ENCODE measurements around the gene BCL2L1. TPM values are rescaled to one million over a fixed set of nuclear protein-coding genes. Genes with fewer than 3 reads are reported as not detected.

Gene BCL2L1
- total RNA-seq, 2 experiments from 2014 or later: 107 to 121 TPM

GRCh38 chr20:31615416-31615815 is 107.3 kb downstream of the BCL2L1 start:
- Mint-ChIP-seq H3K27me3 (peaks cover 7% of the 10 kb centered on the region), H3K36me3 (ENCODE audit: low read depth) (no peaks in the 10 kb centered on the region), H3K9me3 (ENCODE audit: low read depth) (no peaks in the 10 kb centered on the region), H3K4me3 (no peak overlapping the region), H3K27ac (no peak overlapping the region), H3K4me1 (peaks cover 3% of the 10 kb centered on the region)
- ChIA-PET POLR2A (no interaction called here), CTCF (interaction anchor here (1.3 kb wide), 1 partner anchor 56 kb away, joined by 6 read pairs; no protein-coding TSS in a partner anchor)
- ATAC-seq (no peak), DNase-seq (no peak)
- intact Hi-C loops (cut with DNase I, micrococcal nuclease): no loop called here

Other genes with a start within 250 kb of the BCL2L1 start
- not detected for gene DEFB124, start 247.7 kb downstream of the BCL2L1 start, total RNA-seq
- not detected for gene REM1, start 247.6 kb downstream of the BCL2L1 start, total RNA-seq
- 100 to 1,000 TPM; 108 to 111 TPM for gene HM13, start 208.4 kb downstream of the BCL2L1 start, total RNA-seq
- 1 to 10 TPM; 2.2 to 3.5 TPM for gene ID1, start 117.6 kb downstream of the BCL2L1 start, total RNA-seq
- gene COX4I2, start 85.0 kb downstream of the BCL2L1 start, total RNA-seq: not detected
- 100 to 1,000 TPM; 137 to 179 TPM for gene TPX2, start 16.4 kb upstream of the BCL2L1 start, total RNA-seq
- under 1 TPM; 0.39 TPM for gene MYLK2, start 96.5 kb upstream of the BCL2L1 start, total RNA-seq
- gene FOXS1, start 122.7 kb upstream of the BCL2L1 start, total RNA-seq: not detected
- gene DUSP15, start 147.7 kb upstream of the BCL2L1 start, total RNA-seq: not detected
- not detected for gene TTLL9, start 147.8 kb upstream of the BCL2L1 start, total RNA-seq
- 10 to 100 TPM; 12.8 to 18.4 TPM for gene PDRG1, start 229.2 kb upstream of the BCL2L1 start, total RNA-seq
- under 1 TPM in 1 of 2 experiments, not detected in 1; 0.02 TPM for gene XKR7, start 245.3 kb upstream of the BCL2L1 start, total RNA-seq